Measurements from ENCODE around the gene PES1.
"Not testable (repeated sequence)": the region's sequence is repeated elsewhere in the genome, so short reads cannot be mapped to it uniquely, and the experiment has no call there.

PES1 gene

GRCh38 chr22:30609260-30610185 lies 17.8 kb upstream of the PES1 start:
- in situ Hi-C loops (cut with MboI; ENCODE audit: low sequenced_read_pairs), result no loop called here

- in situ Hi-C loops (cut with MboI; ENCODE audit: low sequenced_read_pairs), result no loop called here
Measured at GRCh38 chr22:30607939-30608338, 16.2 kb upstream of the PES1 start.

- in situ Hi-C loops (cut with MboI; ENCODE audit: low sequenced_read_pairs), result no loop called here
Measured at GRCh38 chr22:30607300-30607930, 15.7 kb upstream of the PES1 start.

- in situ Hi-C loops (cut with MboI; ENCODE audit: low sequenced_read_pairs), result no loop called here
Measured at GRCh38 chr22:30606455-30607299, 15.0 kb upstream of the PES1 start, which contains the start of gene TCN2. Gene TCN2 (plus strand): TSS chr22:30607174. CDS start chr22:30607332, 158 bp downstream.

GRCh38 chr22:30605449-30606110 lies 13.9 kb upstream of the PES1 start:
- in situ Hi-C loops (cut with MboI; ENCODE audit: low sequenced_read_pairs), result no loop called here

- in situ Hi-C loops (cut with MboI; ENCODE audit: low sequenced_read_pairs), result no loop called here
Measured at GRCh38 chr22:30604723-30605122, 13.0 kb upstream of the PES1 start.

GRCh38 chr22:30603801-30604200 lies 12.1 kb upstream of the PES1 start:
- in situ Hi-C loops (cut with MboI; ENCODE audit: low sequenced_read_pairs), result no loop called here

- in situ Hi-C loops (cut with MboI; ENCODE audit: low sequenced_read_pairs), result no loop called here
Measured at GRCh38 chr22:30602049-30602448, 10.3 kb upstream of the PES1 start.

- in situ Hi-C loops (cut with MboI; ENCODE audit: low sequenced_read_pairs), result no loop called here
Measured at GRCh38 chr22:30601464-30601863, 9.8 kb upstream of the PES1 start.

- in situ Hi-C loops (cut with MboI; ENCODE audit: low sequenced_read_pairs), result no loop called here
Measured at GRCh38 chr22:30600921-30601320, 9.2 kb upstream of the PES1 start.

GRCh38 chr22:30598986-30599385 lies 7.3 kb upstream of the PES1 start:
- in situ Hi-C loops (cut with MboI; ENCODE audit: low sequenced_read_pairs), result no loop called here

- in situ Hi-C loops (cut with MboI; ENCODE audit: low sequenced_read_pairs), result no loop called here
Measured at GRCh38 chr22:30596886-30597285, 5.2 kb upstream of the PES1 start.

- in situ Hi-C loops (cut with MboI; ENCODE audit: low sequenced_read_pairs), result no loop called here
Measured at GRCh38 chr22:30596199-30596598, 4.5 kb upstream of the PES1 start.

GRCh38 chr22:30592360-30592713 lies 627 bp upstream of the PES1 start:
- in situ Hi-C loops (cut with MboI; ENCODE audit: low sequenced_read_pairs), result not testable (repeated sequence)

GRCh38 chr22:30591191-30591587 lies 521 bp downstream of the PES1 start:
- in situ Hi-C loops (cut with MboI; ENCODE audit: low sequenced_read_pairs), result no loop called here

- in situ Hi-C loops (cut with MboI; ENCODE audit: low sequenced_read_pairs), result no loop called here
Measured at GRCh38 chr22:30586414-30586813, 5.3 kb downstream of the PES1 start.

GRCh38 chr22:30584441-30584840 lies 7.3 kb downstream of the PES1 start:
- in situ Hi-C loops (cut with MboI; ENCODE audit: low sequenced_read_pairs), result no loop called here

- in situ Hi-C loops (cut with MboI; ENCODE audit: low sequenced_read_pairs), result no loop called here
Measured at GRCh38 chr22:30582788-30583545, 8.7 kb downstream of the PES1 start.

GRCh38 chr22:30582051-30582450 lies 9.7 kb downstream of the PES1 start:
- in situ Hi-C loops (cut with MboI; ENCODE audit: low sequenced_read_pairs), result no loop called here

GRCh38 chr22:30580896-30581295 lies 10.8 kb downstream of the PES1 start:
- in situ Hi-C loops (cut with MboI; ENCODE audit: low sequenced_read_pairs), result no loop called here
